Caco-2 (cell line): ENCODE data around the gene PGS1. TPM values are rescaled to one million over a fixed set of nuclear protein-coding genes. Genes with fewer than 3 reads are reported as not detected.

ENCODE experiments used
- BruUV-seq: library from RNA; stranded (reverse); fragments of 400-500 nt; replicated peaks from 2 replicates; lab custom pipeline; 2021; lab: Mats Ljungman, UMichigan
- CTCF ChIA-PET: fragments of 300-600 bp; sonication (Branson Sonifier 250); formaldehyde crosslinking; loops from one replicate; lab custom pipeline; 2022; ENCODE audit warnings: antibody characterized with exemption; lab: Charles Lee
- POLR2A ChIA-PET: fragments of 300-600 bp; sonication (Branson Sonifier 250); formaldehyde crosslinking; loops from one replicate; lab custom pipeline; 2022; ENCODE audit warnings: antibody characterized with exemption; lab: Charles Lee
- DNase-seq, 2 experiments: peaks; one replicate each; pipeline versions ENCODE4 v3.0.0 to v3.0.0-alpha.2; 2020 to 2022
- H3K27me3 ChIP-seq: replicated peaks from 2 replicates; pipeline ENCODE4 v1.6.0; 2011; ENCODE audit warnings: low read length; ENCODE audit not compliant: control insufficient read depth, insufficient read depth
- H3K36me3 ChIP-seq: 2 replicates; pipeline ENCODE4 v1.5.1; 2011; ENCODE audit warnings: low read length; ENCODE audit not compliant: control insufficient read depth, insufficient read depth
- H3K4me1 ChIP-seq: fragments of 250-450 bp; sonication (Bioruptor Pico); 2 replicates; pipeline ENCODE4 v1.5.1; 2020; ENCODE audit warnings: mild to moderate bottlenecking
- H3K4me3 ChIP-seq: 2 replicates; pipeline ENCODE4 v1.5.1; 2011; ENCODE audit warnings: low read depth, mild to moderate bottlenecking, control low read depth, low read length
- H3K9me3 ChIP-seq: fragments of 250-450 bp; sonication (Bioruptor Pico); 2 replicates; pipeline ENCODE4 v1.5.1; 2020; ENCODE audit warnings: mild to moderate bottlenecking, moderate library complexity
- H3K27ac Mint-ChIP-seq: one replicate; pipeline ENCODE4 v1.8.0; 2022; ENCODE audit warnings: mixed read lengths; ENCODE audit not compliant: unreplicated experiment
- H3K27me3 Mint-ChIP-seq: one replicate; pipeline ENCODE4 v1.8.0; 2022; ENCODE audit warnings: mixed read lengths; ENCODE audit not compliant: insufficient read depth, unreplicated experiment
- H3K36me3 Mint-ChIP-seq: one replicate; pipeline ENCODE4 v1.8.0; 2022; ENCODE audit warnings: mild to moderate bottlenecking, mixed read lengths; ENCODE audit not compliant: insufficient read depth, unreplicated experiment
- H3K4me1 Mint-ChIP-seq: one replicate; pipeline ENCODE4 v1.8.0; 2022; ENCODE audit warnings: low read depth, mixed read lengths; ENCODE audit not compliant: unreplicated experiment
- H3K4me3 Mint-ChIP-seq: one replicate; pipeline ENCODE4 v1.8.0; 2022; ENCODE audit warnings: mild to moderate bottlenecking, moderate library complexity, mixed read lengths; ENCODE audit not compliant: unreplicated experiment
- H3K9me3 Mint-ChIP-seq: one replicate; pipeline ENCODE4 v1.8.0; 2022; ENCODE audit warnings: mixed read lengths; ENCODE audit not compliant: unreplicated experiment
- CTCF ChIP-seq, 2 experiments: fragments of 200-600 bp in 1 of 2; IDR thresholded peaks; 1 replicate in 1 of 2; 2 replicates in 1 of 2; pipeline versions ENCODE4 v1.5.1 to v1.8.0; 2011 to 2022; ENCODE audit warnings: antibody characterized with exemption in 1 of 2, control low read depth in 1 of 2, inconsistent platforms in 1 of 2, low read depth in 1 of 2, low read length in 1 of 2, mild to moderate bottlenecking in 1 of 2, moderate library complexity in 1 of 2; ENCODE audit not compliant: insufficient read depth in 1 of 2, severe bottlenecking in 1 of 2, unreplicated experiment in 1 of 2
- intact Hi-C: fragments of 100-400 bp; cut with micrococcal nuclease; formaldehyde crosslinking; loops from one replicate; pipeline ENCODE4 v1.10.0; 2022; ENCODE audit not compliant: unreplicated experiment
- total RNA-seq: library from RNA; stranded (reverse); gene quantifications from 2 replicates; pipeline ENCODE4 v1.2.3, GENCODE V29; 2022

Gene PGS1
- total RNA-seq, 1 experiment from 2014 or later = 54.1 TPM

GRCh38 chr17:78360371-78361224, 17.9 kb upstream of the PGS1 start:
- no TSS peak for BruUV-seq
- Mint-ChIP-seq H3K4me3 (peak overlapping the region; percentile 85), H3K36me3 (peaks cover 44% of the 10 kb centered on the region), H3K4me1 (peaks cover 38% of the 10 kb centered on the region), H3K9me3 (no peaks in the 10 kb centered on the region), H3K27me3 (no peaks in the 10 kb centered on the region), H3K27ac (peak overlapping the region; percentile 91)
- Histone ChIP-seq H3K27me3 (no peaks in the 10 kb centered on the region), H3K4me1 (peaks cover 53% of the 10 kb centered on the region), H3K9me3 (no peaks in the 10 kb centered on the region), H3K36me3 (no peaks in the 10 kb centered on the region; the same call in 1 of the 2 replicates), H3K4me3 (peak overlapping the region; percentile 71)
- peak; percentile 96 to 99 for DNase-seq
- TF ChIP-seq CTCF (IDR thresholded peaks at IDR 0.05; ENCODE audit: insufficient read depth in 1 of 2, low read depth in 1 of 2, low read length in 1 of 2, severe bottlenecking in 1 of 2, unreplicated experiment in 1 of 2) = peak; percentile 94 to 95
- intact Hi-C loops = loop anchor here (1.0 to 2.0 kb wide), 3 partner anchors 18 to 61 kb away; partner anchors contain the start of gene PGS1
- CTCF ChIA-PET = interaction anchor here (0.6 to 3.0 kb wide), 18 partner anchors 9 to 1416 kb away, joined by 3 to 57 read pairs (median 4); partner anchors contain the start of genes AFMID, LGALS3BP and TK1
- POLR2A ChIA-PET = interaction anchor here (0.5 to 1.6 kb wide), 7 partner anchors 21 to 375 kb away, joined by 3 to 13 read pairs (median 4); no protein-coding TSS in a partner anchor

GRCh38 chr17:78361225-78361701, 17.2 kb upstream of the PGS1 start:
- H3K4me1 Mint-ChIP-seq = peaks cover 38% of the 10 kb centered on the region
- peak overlapping the region; percentile 71 for H3K4me3 ChIP-seq
- peak overlapping the region; percentile 91 for H3K27ac Mint-ChIP-seq
- no peaks in the 10 kb centered on the region for H3K27me3 Mint-ChIP-seq
- BruUV-seq = TSS peak; percentile 62
- no peaks in the 10 kb centered on the region for H3K27me3 ChIP-seq
- no peaks in the 10 kb centered on the region; the same call in 1 of the 2 replicates for H3K36me3 ChIP-seq
- peaks cover 57% of the 10 kb centered on the region for H3K4me1 ChIP-seq
- ChIA-PET CTCF (interaction anchor here (0.7 to 3.0 kb wide), 14 partner anchors 8 to 1416 kb away, joined by 3 to 57 read pairs (median 4); partner anchors contain the start of gene LGALS3BP), POLR2A (interaction anchor here (0.6 to 1.6 kb wide), 5 partner anchors 20 to 374 kb away, joined by 3 to 13 read pairs (median 4); no protein-coding TSS in a partner anchor)
- peak overlapping the region; percentile 85 for H3K4me3 Mint-ChIP-seq
- no peaks in the 10 kb centered on the region for H3K9me3 Mint-ChIP-seq
- H3K9me3 ChIP-seq = no peaks in the 10 kb centered on the region
- TF ChIP-seq CTCF (IDR thresholded peaks at IDR 0.05; ENCODE audit: insufficient read depth in 1 of 2, low read depth in 1 of 2, low read length in 1 of 2, severe bottlenecking in 1 of 2, unreplicated experiment in 1 of 2) = no peak
- DNase-seq = no peak
- H3K36me3 Mint-ChIP-seq = peaks cover 43% of the 10 kb centered on the region
- intact Hi-C loops = loop anchor here (2.0 kb wide), 1 partner anchor 44 kb away; no protein-coding TSS in a partner anchor

GRCh38 chr17:78362232-78362631, 16.2 kb upstream of the PGS1 start:
- Mint-ChIP-seq H3K9me3 (no peaks in the 10 kb centered on the region), H3K36me3 (peaks cover 35% of the 10 kb centered on the region), H3K4me3 (no peak overlapping the region), H3K27ac (no peak overlapping the region), H3K27me3 (no peaks in the 10 kb centered on the region), H3K4me1 (peaks cover 46% of the 10 kb centered on the region)
- no TSS peak for BruUV-seq
- peaks cover 64% of the 10 kb centered on the region for H3K4me1 ChIP-seq
- no peak for DNase-seq
- POLR2A ChIA-PET = no interaction called here
- CTCF ChIA-PET = interaction anchor here (3.0 kb wide), 1 partner anchor 60 kb away, joined by 57 read pairs; no protein-coding TSS in a partner anchor
- intact Hi-C loops = no loop called here
- H3K9me3 ChIP-seq = no peaks in the 10 kb centered on the region
- H3K27me3 ChIP-seq = no peaks in the 10 kb centered on the region
- no peaks in the 10 kb centered on the region; the same call in 1 of the 2 replicates for H3K36me3 ChIP-seq
- no peak for TF ChIP-seq CTCF (IDR thresholded peaks at IDR 0.05; ENCODE audit: insufficient read depth in 1 of 2, low read depth in 1 of 2, low read length in 1 of 2, severe bottlenecking in 1 of 2, unreplicated experiment in 1 of 2)
- no peak overlapping the region for H3K4me3 ChIP-seq
